HUES6 (cell line): ENCODE measurements around the gene CGNL1.

Experiments
- H3K27ac ChIP-seq: 2 replicates; pipeline ENCODE4 v1.7.0; 2013; ENCODE audit warnings: low read depth, mild to moderate bottlenecking, low read length, inconsistent platforms
- H3K27me3 ChIP-seq: 2 replicates; pipeline ENCODE4 v1.6.1; 2013; ENCODE audit warnings: low read length; ENCODE audit not compliant: control insufficient read depth, insufficient read depth
- H3K36me3 ChIP-seq: 2 replicates; pipeline ENCODE4 v1.6.1; 2013; ENCODE audit warnings: low read length; ENCODE audit not compliant: control insufficient read depth, insufficient read depth
- H3K4me1 ChIP-seq: 2 replicates; pipeline ENCODE4 v1.6.1; 2013; ENCODE audit warnings: low read length; ENCODE audit not compliant: control insufficient read depth, insufficient read depth
- H3K4me3 ChIP-seq: 2 replicates; pipeline ENCODE4 v1.5.1; 2013; ENCODE audit warnings: low read depth, low read length
- H3K9ac ChIP-seq: one replicate; pipeline ENCODE4 v1.6.1; 2013; ENCODE audit warnings: mild to moderate bottlenecking, low read length
- H3K9me3 ChIP-seq: 2 replicates; pipeline ENCODE4 v1.6.1; 2013; ENCODE audit warnings: low read depth, low read length; ENCODE audit not compliant: control insufficient read depth, insufficient read depth

The CGNL1 gene

GRCh38 chr15:57496946-57497869, 120.9 kb downstream of the CGNL1 start:
- peak overlapping the region; percentile 57; the same call in 1 of the 2 replicates for H3K27ac ChIP-seq
- H3K36me3 ChIP-seq = peaks cover 7% of the 10 kb centered on the region; the same call in 1 of the 2 replicates
- no peaks in the 10 kb centered on the region for H3K9me3 ChIP-seq
- H3K4me3 ChIP-seq = no peak overlapping the region
- no peaks in the 10 kb centered on the region for H3K27me3 ChIP-seq
- peaks cover 33% of the 10 kb centered on the region; the same call in 1 of the 2 replicates for H3K4me1 ChIP-seq
- peak overlapping the region; percentile 70 for H3K9ac ChIP-seq

DNA sequence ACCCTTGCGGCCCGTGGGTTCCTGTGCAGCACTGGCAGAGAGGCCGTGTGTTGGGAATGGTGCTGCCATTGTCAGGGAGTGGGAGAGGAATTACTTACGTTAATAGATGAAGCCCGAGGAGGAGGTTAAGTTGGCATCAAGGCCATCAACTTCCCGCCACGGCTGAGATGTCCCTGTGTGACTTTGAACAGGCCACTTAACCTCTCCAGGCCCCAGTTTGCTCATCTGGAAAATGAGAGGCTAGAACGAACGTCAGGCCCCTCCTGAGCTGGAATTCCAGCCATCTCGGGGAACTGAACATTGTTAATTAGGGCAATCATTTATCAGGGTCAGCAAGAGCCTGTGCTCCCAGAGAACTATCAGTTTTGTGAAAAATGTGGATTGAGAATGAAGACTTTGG, 124.0 kb downstream of the CGNL1 start:
- H3K4me1 ChIP-seq = peaks cover 43% of the 10 kb centered on the region; the same call in 1 of the 2 replicates
- no peak overlapping the region for H3K27ac ChIP-seq
- H3K27me3 ChIP-seq = no peaks in the 10 kb centered on the region
- no peak overlapping the region for H3K4me3 ChIP-seq
- peaks cover 4% of the 10 kb centered on the region; the same call in 1 of the 2 replicates for H3K36me3 ChIP-seq
- H3K9ac ChIP-seq = no peak overlapping the region
- H3K9me3 ChIP-seq = no peaks in the 10 kb centered on the region

DNA sequence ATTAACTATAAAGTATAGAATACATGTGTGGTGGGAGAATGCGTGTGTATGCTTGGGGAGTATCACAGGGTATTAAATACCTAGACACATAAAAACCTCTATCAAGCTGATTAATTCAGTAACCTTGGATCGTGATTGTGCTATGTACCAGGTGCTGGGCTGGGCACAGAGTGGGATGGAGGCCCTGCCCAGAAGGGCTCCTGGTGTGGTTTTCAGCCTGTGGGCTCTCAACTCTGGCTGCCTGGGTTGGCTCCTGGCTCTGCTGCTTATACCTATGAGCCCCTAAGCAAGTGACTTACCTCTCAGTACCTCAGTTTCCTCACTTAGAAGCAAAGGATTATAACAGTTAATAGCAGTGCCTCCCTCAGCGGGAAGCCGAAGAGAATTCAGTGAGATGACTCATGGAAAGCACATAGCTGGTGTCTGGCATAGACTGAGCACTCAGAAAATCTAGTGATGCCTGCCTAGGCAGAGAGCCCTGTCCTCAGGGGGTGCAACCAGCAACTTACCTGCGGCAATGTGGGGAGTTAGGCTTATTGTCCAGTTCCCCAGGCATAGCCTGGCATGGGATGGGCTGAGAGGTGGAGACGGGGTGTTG, 124.8 kb downstream of the CGNL1 start:
- Histone ChIP-seq H3K4me1 (peaks cover 50% of the 10 kb centered on the region), H3K9me3 (no peaks in the 10 kb centered on the region), H3K9ac (peak overlapping the region; percentile 4), H3K27ac (peak overlapping the region; percentile 14; the same call in 1 of the 2 replicates), H3K4me3 (no peak overlapping the region), H3K36me3 (peaks cover 4% of the 10 kb centered on the region; the same call in 1 of the 2 replicates), H3K27me3 (no peaks in the 10 kb centered on the region)

DNA sequence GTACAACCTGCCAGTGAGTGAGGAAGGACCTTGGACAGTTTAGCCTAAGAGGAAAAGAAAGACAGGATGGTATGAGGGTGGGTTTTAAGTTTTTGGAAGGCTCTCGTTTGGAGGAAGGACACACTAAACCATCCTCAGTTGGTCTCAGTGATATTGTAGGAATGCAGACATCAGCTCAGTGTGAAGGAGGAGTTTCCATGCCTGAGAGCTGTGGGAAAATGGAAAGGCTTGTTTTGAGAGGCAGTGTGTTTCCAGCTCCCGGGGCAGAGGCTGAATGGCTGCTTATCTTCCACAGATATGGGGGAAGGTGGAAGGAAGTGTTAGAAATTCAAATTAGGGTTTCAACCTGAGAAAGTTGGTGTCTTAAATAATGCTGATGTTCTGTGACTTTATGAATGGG, 125.8 kb downstream of the CGNL1 start:
- Histone ChIP-seq H3K9ac (peak overlapping the region; percentile 29), H3K27ac (no peak overlapping the region), H3K4me1 (peaks cover 43% of the 10 kb centered on the region)

DNA sequence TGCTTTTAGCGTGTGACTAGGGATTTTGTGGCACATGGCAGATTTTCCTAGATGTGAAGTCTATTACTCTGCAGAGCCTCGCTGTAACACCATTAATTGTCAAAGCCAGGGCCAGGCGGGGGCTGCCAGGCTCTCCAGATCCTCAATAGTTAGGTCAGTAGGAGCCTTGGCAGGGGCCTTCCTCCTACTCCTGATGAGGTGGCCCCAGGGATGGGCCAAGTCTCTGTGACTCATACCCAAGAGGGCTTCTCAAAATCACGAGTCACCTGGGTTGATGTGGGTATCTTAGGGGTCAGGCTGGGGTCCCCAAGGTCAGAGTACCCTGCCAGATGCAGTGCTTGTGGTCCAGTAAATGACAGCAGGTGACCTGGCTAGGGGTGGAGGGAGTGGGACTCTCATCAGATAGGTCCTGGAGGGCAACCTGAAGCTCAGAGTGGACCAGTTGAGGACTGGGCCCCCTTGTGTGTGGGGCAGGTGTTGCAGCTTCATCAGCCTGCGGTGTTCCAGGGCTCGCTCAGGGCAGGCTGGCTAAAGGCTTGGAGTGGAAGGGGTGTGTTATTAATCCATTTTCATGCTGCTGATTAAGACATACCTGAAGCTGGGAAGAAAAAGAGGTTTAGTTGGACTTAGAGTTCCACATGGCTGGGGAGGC, 126.9 kb downstream of the CGNL1 start:
- Histone ChIP-seq H3K4me1 (peaks cover 38% of the 10 kb centered on the region), H3K36me3 (no peaks in the 10 kb centered on the region), H3K9me3 (no peaks in the 10 kb centered on the region), H3K27me3 (no peaks in the 10 kb centered on the region), H3K4me3 (no peak overlapping the region), H3K9ac (no peak overlapping the region), H3K27ac (no peak overlapping the region)

More for the DNA sequence above, 125.8 kb downstream of the CGNL1 start:
- H3K27me3 ChIP-seq = no peaks in the 10 kb centered on the region
- H3K9me3 ChIP-seq = no peaks in the 10 kb centered on the region
- no peak overlapping the region for H3K4me3 ChIP-seq
- no peaks in the 10 kb centered on the region for H3K36me3 ChIP-seq

GRCh38 chr15:57503911-57504598, 127.8 kb downstream of the CGNL1 start:
- H3K36me3 ChIP-seq = no peaks in the 10 kb centered on the region
- peaks cover 41% of the 10 kb centered on the region for H3K4me1 ChIP-seq
- no peak overlapping the region for H3K9ac ChIP-seq
- no peak overlapping the region for H3K4me3 ChIP-seq
- H3K9me3 ChIP-seq = no peaks in the 10 kb centered on the region
- H3K27ac ChIP-seq = no peak overlapping the region
- no peaks in the 10 kb centered on the region for H3K27me3 ChIP-seq

DNA sequence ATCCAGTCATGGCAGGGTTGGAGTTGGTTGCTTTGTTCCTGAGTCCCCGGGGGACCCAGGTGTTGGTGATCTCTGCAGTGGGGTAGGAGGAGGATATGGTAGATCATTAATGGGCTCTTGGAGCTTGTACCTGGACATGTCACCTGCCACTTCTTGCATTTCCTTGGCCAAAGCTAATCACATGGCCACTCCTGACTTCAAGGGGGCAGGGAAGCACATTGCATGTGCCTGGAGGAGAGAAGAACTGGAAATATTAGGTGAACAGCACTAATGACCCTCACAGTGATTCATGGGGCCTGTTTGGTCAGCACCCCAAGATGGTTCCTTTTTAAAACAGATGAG, 128.3 kb downstream of the CGNL1 start:
- no peak overlapping the region for H3K27ac ChIP-seq
- H3K4me3 ChIP-seq = no peak overlapping the region
- no peaks in the 10 kb centered on the region for H3K9me3 ChIP-seq
- no peaks in the 10 kb centered on the region for H3K27me3 ChIP-seq
- H3K36me3 ChIP-seq = no peaks in the 10 kb centered on the region
- H3K9ac ChIP-seq = no peak overlapping the region
- H3K4me1 ChIP-seq = peaks cover 46% of the 10 kb centered on the region

- no peak overlapping the region for H3K27ac ChIP-seq
- no peak overlapping the region for H3K4me3 ChIP-seq
- peaks cover 41% of the 10 kb centered on the region for H3K4me1 ChIP-seq
- no peak overlapping the region for H3K9ac ChIP-seq
- H3K9me3 ChIP-seq = no peaks in the 10 kb centered on the region
- H3K36me3 ChIP-seq = no peaks in the 10 kb centered on the region
- no peaks in the 10 kb centered on the region for H3K27me3 ChIP-seq
Observed at GRCh38 chr15:57505056-57505715, 128.9 kb downstream of the CGNL1 start.

DNA sequence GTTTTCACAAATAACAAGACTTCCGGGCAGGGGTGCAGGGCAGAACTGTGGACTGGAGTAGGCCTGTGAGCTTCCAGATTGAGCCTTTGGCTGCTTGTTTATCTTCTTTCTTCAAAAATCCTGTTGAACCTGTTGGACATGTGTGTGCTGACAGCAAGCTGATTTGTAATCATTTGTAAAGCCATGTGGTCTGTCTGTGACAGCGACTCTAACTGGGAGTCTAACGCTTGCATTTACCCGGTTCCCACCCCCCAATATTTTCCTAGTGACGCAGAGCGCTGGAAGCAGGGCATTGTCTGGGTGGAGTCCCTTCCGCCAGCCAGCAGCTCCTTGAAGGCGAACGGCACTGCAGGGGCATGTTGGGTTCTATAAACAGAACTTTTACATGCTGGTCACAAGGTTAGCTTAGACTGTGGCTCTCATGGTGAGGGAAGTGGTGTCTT, 129.7 kb downstream of the CGNL1 start:
- H3K4me1 ChIP-seq = peaks cover 39% of the 10 kb centered on the region
- no peaks in the 10 kb centered on the region for H3K27me3 ChIP-seq
- no peaks in the 10 kb centered on the region for H3K36me3 ChIP-seq
- no peak overlapping the region for H3K9ac ChIP-seq
- no peak overlapping the region; the same call in 1 of the 2 replicates for H3K27ac ChIP-seq
- H3K9me3 ChIP-seq = no peaks in the 10 kb centered on the region
- no peak overlapping the region for H3K4me3 ChIP-seq

DNA sequence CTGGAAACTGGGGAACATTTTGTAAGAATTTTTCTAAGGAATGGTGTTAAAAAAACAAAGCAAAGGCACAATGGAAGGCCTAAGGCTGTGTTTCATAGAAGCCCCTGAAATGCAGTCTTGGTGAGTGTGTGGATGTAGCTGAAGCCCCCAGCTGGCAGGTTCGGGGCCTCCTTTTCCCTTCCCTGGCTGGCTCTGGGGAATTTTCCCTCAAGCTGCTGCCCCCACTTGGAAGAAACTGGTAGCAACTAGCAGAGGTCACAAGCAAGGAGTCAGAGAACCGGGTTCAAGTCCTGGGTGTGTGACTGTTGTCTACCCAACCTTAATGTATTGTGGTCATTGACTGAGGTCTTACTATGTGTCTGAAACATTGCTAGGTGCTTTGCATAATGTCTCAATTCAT, 130.1 kb downstream of the CGNL1 start:
- Histone ChIP-seq H3K4me1 (peaks cover 36% of the 10 kb centered on the region), H3K27ac (no peak overlapping the region; the same call in 1 of the 2 replicates), H3K9me3 (no peaks in the 10 kb centered on the region), H3K9ac (no peak overlapping the region), H3K4me3 (no peak overlapping the region), H3K27me3 (no peaks in the 10 kb centered on the region), H3K36me3 (no peaks in the 10 kb centered on the region)
